BLaER1 (cell line): ENCODE measurements around the gene SERPINA3.
"Not testable (repeated sequence)": the region's sequence is repeated elsewhere in the genome, so short reads cannot be mapped to it uniquely, and the experiment has no call there.

Experiments used
- H3K27ac ChIP-seq: shearing (Covaris generic); formaldehyde crosslinking; 2 replicates; pipeline ENCODE4 v1.8.1; 2022
- H3K27me3 ChIP-seq: shearing (Covaris generic); formaldehyde crosslinking; 2 replicates; pipeline ENCODE4 v1.8.1; 2022
- H3K36me3 ChIP-seq: shearing (Covaris generic); formaldehyde crosslinking; 2 replicates; pipeline ENCODE4 v1.8.1; 2022
- H3K4me1 ChIP-seq: shearing (Covaris generic); formaldehyde crosslinking; 2 replicates; pipeline ENCODE4 v1.8.1; 2022
- H3K4me2 ChIP-seq: shearing (Covaris generic); formaldehyde crosslinking; 2 replicates; pipeline ENCODE4 v1.8.1; 2022
- H3K4me3 ChIP-seq: shearing (Covaris generic); formaldehyde crosslinking; 2 replicates; pipeline ENCODE4 v1.8.1; 2022
- H3K9ac ChIP-seq: shearing (Covaris generic); formaldehyde crosslinking; 2 replicates; pipeline ENCODE4 v1.8.1; 2022
- H3K9me3 ChIP-seq: shearing (Covaris generic); formaldehyde crosslinking; 2 replicates; pipeline ENCODE4 v1.8.1; 2022
- H4K20me1 ChIP-seq: shearing (Covaris generic); formaldehyde crosslinking; 2 replicates; pipeline ENCODE4 v1.8.1; 2022
- Cebpa-rat ChIP-seq: shearing (Covaris generic); IDR thresholded peaks from 2 replicates; pipeline ENCODE4 v1.8.1; 2022

Gene SERPINA3

GRCh38 chr14:94631050-94631449 is 18.9 kb downstream of the SERPINA3 start:
- H3K4me3 ChIP-seq, result no peak overlapping the region
- H3K36me3 ChIP-seq, result no peaks in the 10 kb centered on the region
- no peak for TF ChIP-seq Cebpa-rat
- no peaks in the 10 kb centered on the region for H4K20me1 ChIP-seq
- H3K4me2 ChIP-seq, result no peak overlapping the region
- no peak overlapping the region for H3K27ac ChIP-seq
- no peaks in the 10 kb centered on the region for H3K4me1 ChIP-seq
- H3K27me3 ChIP-seq, result no peaks in the 10 kb centered on the region
- no peaks in the 10 kb centered on the region for H3K9me3 ChIP-seq
- H3K9ac ChIP-seq, result no peak overlapping the region

GRCh38 chr14:94631536-94632304 is 19.5 kb downstream of the SERPINA3 start:
- Histone ChIP-seq H3K9ac (no peak overlapping the region), H3K4me1 (no peaks in the 10 kb centered on the region), H3K4me2 (no peak overlapping the region), H3K4me3 (no peak overlapping the region), H3K27me3 (no peaks in the 10 kb centered on the region), H3K27ac (no peak overlapping the region), H4K20me1 (no peaks in the 10 kb centered on the region), H3K9me3 (no peaks in the 10 kb centered on the region), H3K36me3 (no peaks in the 10 kb centered on the region)
- no peak for TF ChIP-seq Cebpa-rat

GRCh38 chr14:94632305-94632590 is 20.1 kb downstream of the SERPINA3 start:
- no peaks in the 10 kb centered on the region for H3K36me3 ChIP-seq
- H3K9ac ChIP-seq, result no peak overlapping the region
- no peak overlapping the region for H3K4me3 ChIP-seq
- H4K20me1 ChIP-seq, result no peaks in the 10 kb centered on the region
- H3K4me1 ChIP-seq, result no peaks in the 10 kb centered on the region
- no peak for TF ChIP-seq Cebpa-rat
- no peaks in the 10 kb centered on the region for H3K9me3 ChIP-seq
- H3K27ac ChIP-seq, result no peak overlapping the region
- no peak overlapping the region for H3K4me2 ChIP-seq
- no peaks in the 10 kb centered on the region for H3K27me3 ChIP-seq

GRCh38 chr14:94633121-94633520 is 20.9 kb downstream of the SERPINA3 start:
- Histone ChIP-seq H3K9me3 (no peaks in the 10 kb centered on the region), H3K9ac (no peak overlapping the region), H3K4me2 (no peak overlapping the region), H3K27me3 (no peaks in the 10 kb centered on the region), H3K4me1 (no peaks in the 10 kb centered on the region), H3K36me3 (no peaks in the 10 kb centered on the region), H3K4me3 (no peak overlapping the region), H4K20me1 (no peaks in the 10 kb centered on the region), H3K27ac (no peak overlapping the region)
- TF ChIP-seq Cebpa-rat, result no peak

DNA sequence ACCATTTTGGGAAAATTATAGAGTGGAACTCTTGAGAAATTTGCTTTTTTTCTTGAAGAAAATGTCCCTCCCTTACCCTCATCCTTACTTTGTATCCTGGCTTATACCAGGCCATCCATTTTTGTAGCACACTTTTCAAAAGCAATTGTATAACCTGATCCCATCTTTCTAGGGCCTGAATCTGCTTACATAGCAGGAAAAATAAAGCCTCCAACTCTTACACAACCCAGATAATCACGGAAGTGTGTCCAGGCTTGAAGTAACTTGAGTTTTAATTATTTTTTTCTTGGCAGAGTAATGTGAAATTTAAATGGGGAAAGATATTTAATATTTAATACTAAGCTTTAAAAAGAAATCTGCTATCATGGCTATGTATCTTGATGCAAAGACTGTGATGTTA is 23.0 kb downstream of the SERPINA3 start:
- Histone ChIP-seq H3K27ac (no peak overlapping the region), H3K9ac (no peak overlapping the region), H3K4me1 (no peaks in the 10 kb centered on the region), H4K20me1 (no peaks in the 10 kb centered on the region), H3K36me3 (no peaks in the 10 kb centered on the region), H3K27me3 (no peaks in the 10 kb centered on the region), H3K9me3 (no peaks in the 10 kb centered on the region), H3K4me3 (no peak overlapping the region), H3K4me2 (no peak overlapping the region)
- no peak for TF ChIP-seq Cebpa-rat

DNA sequence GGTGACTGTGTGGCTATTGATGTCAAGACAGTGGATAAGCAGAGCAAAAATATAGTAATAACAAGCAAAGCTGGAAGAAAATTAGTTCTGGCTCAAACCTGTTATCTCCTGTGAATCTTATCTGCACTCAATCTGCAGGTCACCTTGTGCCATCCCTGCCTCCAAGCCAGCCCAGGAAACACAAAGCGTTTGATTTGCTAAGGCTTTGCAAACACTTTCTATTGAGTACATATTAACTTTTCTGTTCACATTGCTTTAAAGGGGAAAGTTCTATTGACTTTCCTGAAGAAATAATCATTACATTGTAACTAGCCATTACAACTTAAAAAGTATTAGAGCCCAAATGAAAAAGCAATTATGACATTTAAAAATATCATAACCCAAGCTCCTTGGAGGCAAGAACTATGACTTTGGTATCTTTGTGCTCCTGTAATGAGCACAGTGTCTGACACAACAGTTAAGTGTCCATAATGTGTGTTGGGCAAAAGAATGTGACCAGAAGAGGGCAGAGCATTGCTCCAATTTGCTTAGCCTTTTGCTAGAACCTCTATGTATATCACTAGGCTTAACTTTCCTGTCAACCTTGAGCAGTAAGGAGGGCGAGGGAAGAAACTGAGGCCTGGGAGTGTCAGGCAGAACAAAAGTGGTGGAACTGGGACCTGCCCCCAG is 24.7 kb downstream of the SERPINA3 start:
- Histone ChIP-seq H3K9me3 (no peaks in the 10 kb centered on the region), H3K4me1 (no peaks in the 10 kb centered on the region), H3K9ac (no peak overlapping the region), H3K27ac (no peak overlapping the region), H4K20me1 (no peaks in the 10 kb centered on the region), H3K27me3 (no peaks in the 10 kb centered on the region), H3K4me3 (no peak overlapping the region), H3K4me2 (no peak overlapping the region), H3K36me3 (no peaks in the 10 kb centered on the region)
- TF ChIP-seq Cebpa-rat, result no peak

- H4K20me1 ChIP-seq, H3K4me2 ChIP-seq, H3K36me3 ChIP-seq, H3K4me3 ChIP-seq, H3K4me1 ChIP-seq, H3K27me3 ChIP-seq, H3K27ac ChIP-seq, H3K9me3 ChIP-seq, H3K9ac ChIP-seq: not testable (repeated sequence)
These were observed 25.6 kb downstream of the SERPINA3 start for GRCh38 chr14:94637814-94638213.

DNA sequence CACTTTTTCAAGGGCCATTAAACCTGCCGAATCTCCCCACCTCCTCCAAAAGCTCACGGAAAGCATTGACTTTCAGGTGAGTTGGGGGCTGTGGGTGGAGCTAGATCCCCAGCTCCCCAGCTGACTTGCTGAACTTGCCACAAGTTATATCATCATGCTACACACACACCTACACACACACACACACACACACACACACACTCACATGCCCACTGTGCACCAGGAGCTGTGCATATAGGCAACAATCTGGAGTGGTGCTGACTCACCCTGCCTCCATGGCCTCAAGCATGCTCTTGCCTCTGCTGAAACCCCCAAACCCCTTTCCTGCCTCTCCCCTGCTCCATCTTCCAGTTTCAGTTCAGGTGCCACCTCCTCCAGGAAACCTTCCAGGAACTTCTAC is 26.1 kb downstream of the SERPINA3 start:
- Histone ChIP-seq H3K9me3 (no peaks in the 10 kb centered on the region), H3K27ac (no peak overlapping the region), H3K9ac (no peak overlapping the region), H3K4me1 (no peaks in the 10 kb centered on the region), H3K4me2 (no peak overlapping the region), H3K4me3 (no peak overlapping the region), H3K36me3 (no peaks in the 10 kb centered on the region), H3K27me3 (no peaks in the 10 kb centered on the region; the same call in 1 of the 2 replicates), H4K20me1 (no peaks in the 10 kb centered on the region)
- TF ChIP-seq Cebpa-rat, result no peak

GRCh38 chr14:94638961-94639817 is 27.0 kb downstream of the SERPINA3 start:
- TF ChIP-seq Cebpa-rat, result no peak
- no peaks in the 10 kb centered on the region for H3K9me3 ChIP-seq
- H3K27me3 ChIP-seq, result no peaks in the 10 kb centered on the region; the same call in 1 of the 2 replicates
- H3K4me3 ChIP-seq, result no peak overlapping the region
- H3K27ac ChIP-seq, result no peak overlapping the region
- H3K36me3 ChIP-seq, result no peaks in the 10 kb centered on the region
- no peak overlapping the region for H3K4me2 ChIP-seq
- no peaks in the 10 kb centered on the region for H3K4me1 ChIP-seq
- H3K9ac ChIP-seq, result no peak overlapping the region
- H4K20me1 ChIP-seq, result no peaks in the 10 kb centered on the region
